Activated naive CD4-positive, alpha-beta T cell treated with anti-CD3 and anti-CD28 coated beads, Interleukin-2, amount 50 U/mL, for 72 hours (primary cell): ENCODE data around the gene SAA1. TPM values are rescaled to one million over a fixed set of nuclear protein-coding genes. Genes with fewer than 3 reads are reported as not detected.
"Not testable (repeated sequence)": the region's sequence is repeated elsewhere in the genome, so short reads cannot be mapped to it uniquely, and the experiment has no call there.

Experiments
- ATAC-seq, 2 donors: fragments of 150-1000 bp; cut with Tn5 transposase; 2 replicates each; pipeline ENCODE4 v1.10.0; 2021; ENCODE audit warnings: mild to moderate bottlenecking in 2 of 2, moderate library complexity in 2 of 2
- DNase-seq, 2 donors: peaks; one replicate each; pipeline ENCODE4 v3.0.0; 2021 to 2022; ENCODE audit warnings: low spot score in 2 of 2
- H3K27ac Mint-ChIP-seq, 2 donors: one replicate each; pipeline ENCODE4 v1.8.0; 2022; ENCODE audit warnings: mild to moderate bottlenecking in 2 of 2, mixed read lengths in 2 of 2
- H3K36me3 Mint-ChIP-seq, 2 donors: one replicate each; pipeline ENCODE4 v1.8.0; 2022; ENCODE audit warnings: mixed read lengths in 2 of 2
- H3K9me3 Mint-ChIP-seq, 2 donors: one replicate each; pipeline ENCODE4 v1.8.0; 2022; ENCODE audit warnings: mixed read lengths in 2 of 2
- total RNA-seq, 2 donors: library from RNA; stranded (reverse); gene quantifications; one replicate each; pipeline ENCODE4 v1.2.3, GENCODE V29; 2022

Gene SAA1
- not detected for total RNA-seq

DNA sequence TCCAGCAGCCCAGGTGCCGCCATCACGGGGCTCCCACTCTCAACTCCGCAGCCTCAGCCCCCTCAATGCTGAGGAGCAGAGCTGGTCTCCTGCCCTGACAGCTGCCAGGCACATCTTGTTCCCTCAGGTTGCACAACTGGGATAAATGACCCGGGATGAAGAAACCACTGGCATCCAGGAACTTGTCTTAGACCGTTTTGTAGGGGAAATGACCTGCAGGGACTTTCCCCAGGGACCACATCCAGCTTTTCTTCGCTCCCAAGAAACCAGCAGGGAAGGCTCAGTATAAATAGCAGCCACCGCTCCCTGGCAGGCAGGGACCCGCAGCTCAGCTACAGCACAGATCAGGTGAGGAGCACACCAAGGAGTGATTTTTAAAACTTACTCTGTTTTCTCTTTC lies at the start of gene SAA1:
TSS of gene SAA1 (plus strand) at position 316 of the 400 bp plus-strand sequence. CDS start 624 bp downstream, outside the sequence.
- no peak within 1 kb of the TSS for H3K27ac Mint-ChIP-seq
- H3K36me3 Mint-ChIP-seq = no peaks in the 10 kb centered on the region
- ATAC-seq (no peak), DNase-seq (no peak)
- H3K9me3 Mint-ChIP-seq = no peaks in the 10 kb centered on the region

DNA sequence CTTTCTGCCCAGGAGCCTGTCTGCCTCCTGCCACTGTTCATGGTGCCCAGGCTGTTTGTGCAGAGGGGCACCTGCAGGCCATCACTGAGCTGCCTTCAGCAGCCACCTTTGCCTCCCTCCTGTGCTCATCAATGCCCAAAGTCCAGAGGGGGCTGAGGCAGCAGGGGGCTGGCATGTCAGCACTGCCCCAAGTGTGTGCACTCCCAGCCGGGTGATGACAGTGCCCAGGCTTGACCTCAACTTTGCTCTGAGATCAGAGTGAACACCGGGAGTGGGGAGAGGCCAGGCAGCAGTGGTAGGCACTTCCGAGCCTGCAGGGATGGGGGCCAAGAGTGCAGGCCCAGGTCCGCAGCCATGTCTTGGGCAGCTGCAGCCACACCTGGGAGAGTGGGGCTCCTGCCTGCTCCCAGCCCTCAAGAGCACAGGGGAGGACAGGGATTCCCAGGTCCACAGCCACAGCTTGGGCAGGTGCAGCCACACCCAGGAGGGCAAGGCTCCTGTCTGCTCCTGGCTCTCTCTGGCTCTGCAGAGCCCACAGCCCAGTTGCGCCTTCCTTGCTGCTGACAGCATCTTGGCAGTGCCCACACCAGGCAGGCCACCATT lies 44.7 kb upstream of the SAA1 start:
- H3K27ac Mint-ChIP-seq = no peak overlapping the region
- DNase-seq (no peak), ATAC-seq (no peak)
- no peaks in the 10 kb centered on the region for H3K36me3 Mint-ChIP-seq
- no peaks in the 10 kb centered on the region for H3K9me3 Mint-ChIP-seq

DNA sequence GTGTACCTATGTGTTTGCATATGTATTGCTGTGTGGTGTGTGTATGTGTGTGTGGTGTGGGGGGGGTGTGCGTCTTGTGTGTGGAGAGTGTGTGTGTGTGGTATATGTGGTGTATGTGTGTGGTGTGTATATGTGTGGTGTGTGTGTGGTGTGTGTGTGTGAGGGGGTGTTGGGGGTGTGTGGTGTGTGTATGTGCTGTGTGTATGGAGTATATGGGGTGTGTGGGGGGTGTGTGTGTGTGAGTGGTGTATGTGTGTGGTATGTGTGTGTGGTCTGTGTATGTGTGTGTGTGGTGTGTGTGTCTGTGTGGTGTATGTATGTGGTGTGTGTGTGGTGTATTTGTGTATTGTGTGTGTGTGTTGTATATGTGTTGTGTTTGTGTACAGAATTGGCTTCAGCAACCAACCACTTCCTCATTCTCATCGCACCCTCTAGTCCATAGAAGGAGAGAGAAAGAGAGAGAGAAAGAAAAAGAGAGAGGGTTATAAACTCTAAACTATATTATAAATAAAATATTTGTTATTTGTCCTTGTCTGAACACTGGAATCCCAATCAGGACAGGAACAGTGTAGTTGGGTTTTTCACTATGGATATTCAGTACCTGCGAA lies 43.1 kb upstream of the SAA1 start:
- ATAC-seq = no peak

DNA sequence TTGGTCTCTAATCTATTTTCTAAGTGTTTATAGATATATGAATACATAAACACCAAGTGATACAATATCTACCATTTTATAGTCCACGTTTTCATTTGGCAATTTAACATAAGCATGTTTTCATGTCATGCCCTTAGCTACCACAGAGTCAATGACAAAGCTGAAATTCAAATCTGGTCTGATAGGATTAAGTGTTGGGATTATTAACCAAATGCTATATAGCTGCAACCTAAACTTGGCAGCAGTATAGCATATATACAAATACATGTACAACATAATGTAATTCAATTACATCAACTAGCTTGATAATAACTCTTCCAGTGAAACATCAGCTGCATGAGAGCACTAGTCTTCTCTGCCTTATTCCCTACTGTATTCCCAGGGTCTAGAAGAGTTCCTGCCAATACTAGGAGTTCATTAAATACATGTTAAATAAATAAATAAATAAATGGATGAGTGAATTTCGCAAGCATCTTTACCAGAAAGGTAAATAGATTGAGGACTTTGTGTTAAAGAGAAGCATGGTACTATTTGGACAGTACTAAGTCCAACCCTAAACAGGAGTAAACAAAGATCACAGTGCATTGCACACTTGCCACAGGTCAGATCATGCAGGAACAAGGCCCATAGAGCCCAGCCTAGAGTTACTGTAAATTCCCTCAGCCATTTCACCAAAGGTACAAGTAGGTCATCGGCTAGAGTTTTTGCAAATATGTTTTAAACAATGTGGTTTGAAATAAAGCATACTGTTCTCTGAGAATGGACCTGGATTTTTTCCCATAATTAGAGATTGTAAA lies 42.3 kb upstream of the SAA1 start:
- no peaks in the 10 kb centered on the region for H3K36me3 Mint-ChIP-seq
- no peak for ATAC-seq
- no peak for DNase-seq
- no peaks in the 10 kb centered on the region for H3K9me3 Mint-ChIP-seq
- no peak overlapping the region for H3K27ac Mint-ChIP-seq

More for the DNA sequence above, 43.1 kb upstream of the SAA1 start:
- no peaks in the 10 kb centered on the region for H3K9me3 Mint-ChIP-seq
- no peak for DNase-seq
- H3K27ac Mint-ChIP-seq = no peak overlapping the region
- H3K36me3 Mint-ChIP-seq = no peaks in the 10 kb centered on the region

DNA sequence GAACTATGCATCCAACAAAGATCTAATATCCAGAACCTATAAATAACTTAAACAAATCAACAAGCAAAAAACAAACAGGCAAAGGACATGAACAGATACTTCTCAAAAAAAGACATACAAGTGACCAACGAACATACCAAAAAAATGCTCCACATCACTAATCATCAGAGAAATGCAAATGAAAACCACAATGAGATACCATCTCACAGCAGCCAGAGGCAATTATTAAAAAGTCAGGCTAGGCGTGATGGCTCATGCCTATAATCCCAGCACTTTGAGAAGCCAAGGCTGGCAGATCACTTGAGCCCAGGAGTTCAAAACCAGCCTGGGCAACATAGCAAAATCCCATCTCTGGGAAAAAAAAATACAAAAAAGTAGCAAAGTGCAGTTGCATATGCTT lies 40.2 kb upstream of the SAA1 start:
- ATAC-seq (no peak), DNase-seq (no peak)
- Mint-ChIP-seq H3K36me3 (no peaks in the 10 kb centered on the region), H3K27ac (no peak overlapping the region), H3K9me3 (no peaks in the 10 kb centered on the region)

DNA sequence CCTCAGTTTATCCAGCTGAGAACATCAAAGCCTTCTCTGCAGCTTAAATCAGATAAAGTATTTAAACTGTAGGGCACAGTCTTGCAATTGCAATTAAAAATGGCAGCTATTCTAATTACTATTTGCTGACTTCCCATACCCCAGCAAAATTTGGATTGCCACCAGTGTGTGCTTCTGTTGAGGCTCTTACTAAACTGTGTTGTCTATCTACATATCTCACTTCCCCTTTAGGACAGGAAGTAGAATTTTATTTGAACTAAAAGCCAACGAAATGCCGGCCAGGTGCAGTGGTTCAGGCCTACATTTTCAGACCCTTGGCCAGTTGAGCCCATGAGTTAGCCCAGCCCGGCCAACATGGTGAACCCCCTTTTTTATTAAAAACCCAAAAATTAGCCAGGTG lies 36.6 kb upstream of the SAA1 start:
- H3K9me3 Mint-ChIP-seq = no peaks in the 10 kb centered on the region
- H3K36me3 Mint-ChIP-seq = no peaks in the 10 kb centered on the region

DNA sequence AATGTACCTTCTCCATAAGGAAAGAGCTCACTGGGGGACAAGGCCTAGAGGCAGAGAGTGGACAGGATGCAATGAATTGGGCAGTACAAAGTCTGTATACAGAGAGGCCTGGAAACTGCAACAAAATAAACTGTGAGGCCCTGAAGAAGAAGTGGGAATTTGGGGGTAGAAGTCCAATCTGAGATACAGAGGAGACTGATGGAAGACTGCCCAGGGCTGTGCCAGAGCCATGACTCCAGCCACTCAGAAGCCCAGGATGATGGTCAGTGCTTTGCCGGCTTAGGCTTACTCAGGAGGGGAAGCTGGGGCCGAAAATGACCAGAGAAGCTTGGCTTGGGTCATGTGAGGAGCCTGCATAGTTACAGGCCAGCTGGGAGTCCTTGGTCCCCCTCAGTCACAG lies 35.2 kb upstream of the SAA1 start:
- no peak overlapping the region for H3K27ac Mint-ChIP-seq
- no peak for ATAC-seq

More for the DNA sequence above, 36.6 kb upstream of the SAA1 start:
- ATAC-seq (no peak), DNase-seq (no peak)
- no peak overlapping the region for H3K27ac Mint-ChIP-seq

DNA sequence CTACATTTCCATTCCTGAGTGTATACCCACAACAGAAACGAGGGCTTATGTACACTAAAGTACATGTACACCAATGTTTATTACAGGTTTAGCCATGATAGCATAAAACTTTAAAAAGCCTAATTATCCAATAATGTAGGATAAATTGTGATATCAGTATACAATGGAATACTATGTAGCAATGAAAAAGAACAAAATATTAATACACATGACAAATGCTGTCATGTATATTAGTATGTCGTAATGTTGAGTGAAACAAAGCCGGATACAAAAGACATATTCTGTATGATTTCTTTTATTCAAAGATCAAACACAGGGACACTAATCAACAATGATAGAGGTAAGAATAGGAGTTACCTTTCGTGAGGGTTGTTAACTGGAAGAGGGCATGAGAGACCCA lies 32.2 kb upstream of the SAA1 start:
- Mint-ChIP-seq H3K36me3 (no peaks in the 10 kb centered on the region), H3K9me3 (no peaks in the 10 kb centered on the region), H3K27ac (no peak overlapping the region)
- ATAC-seq (no peak), DNase-seq (no peak)

More for the DNA sequence above, 35.2 kb upstream of the SAA1 start:
- H3K9me3 Mint-ChIP-seq = no peaks in the 10 kb centered on the region
- H3K36me3 Mint-ChIP-seq = no peaks in the 10 kb centered on the region
- DNase-seq = no peak

DNA sequence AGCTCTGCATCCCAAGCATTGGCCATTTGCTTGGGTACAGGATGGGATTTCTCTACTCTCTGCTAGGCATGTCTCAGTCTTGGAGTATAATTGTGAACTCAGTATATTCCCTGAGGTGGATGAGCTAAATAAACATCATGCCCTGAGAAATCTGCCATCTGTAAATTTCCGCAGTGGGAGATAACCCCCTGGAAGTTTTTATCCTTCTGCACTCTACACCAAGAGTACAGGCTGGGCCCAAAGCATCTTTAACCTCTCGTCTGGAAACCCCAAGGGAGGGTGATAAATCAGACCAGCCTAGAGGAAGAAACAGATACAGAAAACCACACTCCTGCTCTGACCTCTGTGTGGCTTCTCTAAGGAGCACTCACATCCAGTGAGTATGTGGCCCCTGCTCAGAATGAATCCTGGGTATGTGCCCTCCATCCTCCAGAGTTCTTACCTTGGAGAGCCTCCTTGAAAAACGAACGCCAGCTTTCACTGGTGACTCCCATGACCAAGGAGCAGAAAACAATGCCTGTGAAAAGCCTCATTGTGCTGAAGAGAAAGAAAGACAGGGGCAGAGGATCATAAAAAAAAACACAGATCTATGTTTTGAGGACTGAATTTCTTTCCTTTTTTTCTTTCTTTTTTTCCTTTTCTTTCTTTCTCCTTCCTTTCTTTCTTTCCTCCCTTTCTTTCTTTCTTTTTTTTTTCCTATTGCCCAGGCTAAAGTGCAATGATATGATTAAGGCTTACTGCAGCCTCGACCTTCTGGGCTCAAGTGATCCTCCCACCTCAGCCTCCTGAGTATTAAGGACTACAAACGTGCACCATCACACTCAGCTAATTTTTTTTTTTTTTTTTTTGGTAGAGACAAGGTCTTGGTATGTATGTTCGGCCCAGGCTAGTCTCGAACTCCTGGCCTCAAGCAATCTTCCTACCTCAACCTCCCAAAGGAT lies 30.4 kb upstream of the SAA1 start:
- DNase-seq = no peak
- Mint-ChIP-seq H3K9me3 (no peaks in the 10 kb centered on the region), H3K27ac (no peak overlapping the region), H3K36me3 (no peaks in the 10 kb centered on the region)
- ATAC-seq = no peak

DNA sequence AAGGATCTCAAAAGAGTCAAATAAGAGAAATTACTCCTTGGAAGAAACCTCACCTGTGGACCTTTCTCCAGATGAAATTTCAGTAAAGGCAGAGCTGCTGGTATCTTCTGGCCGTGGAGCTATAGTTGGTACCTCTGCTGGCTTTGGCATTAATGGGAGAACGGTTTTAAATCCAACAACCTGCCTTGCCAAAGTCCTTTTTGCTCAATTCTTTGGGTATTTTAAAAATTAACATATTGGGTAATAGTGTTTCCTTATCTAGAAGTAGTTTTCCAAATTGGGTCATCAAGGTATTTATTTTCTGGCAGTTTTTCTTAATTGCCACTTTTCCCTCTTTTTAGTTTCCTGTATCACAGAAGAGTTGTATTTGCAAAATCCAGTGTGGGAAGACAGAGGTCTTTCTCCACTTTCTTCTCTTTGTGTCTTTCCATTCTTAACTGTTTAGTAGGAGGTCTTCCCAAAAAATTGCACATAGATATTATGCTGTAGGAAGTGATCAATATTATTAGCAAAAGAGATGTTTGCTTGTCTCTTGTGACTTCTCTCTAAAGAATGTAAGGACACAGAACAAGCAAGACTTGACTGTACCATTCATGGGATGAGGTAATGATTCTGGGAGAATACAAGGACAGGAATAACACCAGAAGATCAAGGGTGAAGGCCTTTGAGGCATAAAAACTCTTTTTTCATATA lies 29.3 kb upstream of the SAA1 start, which contains the start of gene SAA4:
TSS of gene SAA4 (minus strand) at position 139 of the 693 bp plus-strand sequence. CDS start 876 bp downstream, outside the sequence.
- H3K36me3 Mint-ChIP-seq = no peaks in the 10 kb centered on the region
- ATAC-seq (no peak), DNase-seq (no peak)
- no peak within 1 kb of the TSS for H3K27ac Mint-ChIP-seq
- H3K9me3 Mint-ChIP-seq = no peaks in the 10 kb centered on the region

DNA sequence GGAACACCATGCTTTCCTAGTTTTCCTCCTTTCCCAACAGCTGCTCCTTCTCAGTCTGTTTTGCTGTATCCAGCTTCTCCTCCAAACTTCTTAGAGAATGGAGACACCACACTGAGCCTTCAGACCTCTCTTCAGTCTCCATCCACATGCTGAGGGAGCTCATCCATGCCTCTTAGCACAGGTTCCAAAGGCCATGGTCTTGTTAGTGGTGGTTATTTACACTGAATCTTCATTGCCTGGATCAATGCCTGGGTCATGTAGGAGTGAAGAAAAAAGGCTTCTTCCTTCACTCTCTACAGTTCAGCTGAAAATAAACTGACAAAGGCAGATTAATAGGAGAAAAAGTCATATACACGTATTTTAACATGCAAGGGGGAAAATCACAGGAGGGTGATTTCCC lies 26.4 kb upstream of the SAA1 start:
- DNase-seq (no peak), ATAC-seq (no peak)
- H3K9me3 Mint-ChIP-seq = no peaks in the 10 kb centered on the region
- H3K36me3 Mint-ChIP-seq = no peaks in the 10 kb centered on the region
- no peak overlapping the region for H3K27ac Mint-ChIP-seq

DNA sequence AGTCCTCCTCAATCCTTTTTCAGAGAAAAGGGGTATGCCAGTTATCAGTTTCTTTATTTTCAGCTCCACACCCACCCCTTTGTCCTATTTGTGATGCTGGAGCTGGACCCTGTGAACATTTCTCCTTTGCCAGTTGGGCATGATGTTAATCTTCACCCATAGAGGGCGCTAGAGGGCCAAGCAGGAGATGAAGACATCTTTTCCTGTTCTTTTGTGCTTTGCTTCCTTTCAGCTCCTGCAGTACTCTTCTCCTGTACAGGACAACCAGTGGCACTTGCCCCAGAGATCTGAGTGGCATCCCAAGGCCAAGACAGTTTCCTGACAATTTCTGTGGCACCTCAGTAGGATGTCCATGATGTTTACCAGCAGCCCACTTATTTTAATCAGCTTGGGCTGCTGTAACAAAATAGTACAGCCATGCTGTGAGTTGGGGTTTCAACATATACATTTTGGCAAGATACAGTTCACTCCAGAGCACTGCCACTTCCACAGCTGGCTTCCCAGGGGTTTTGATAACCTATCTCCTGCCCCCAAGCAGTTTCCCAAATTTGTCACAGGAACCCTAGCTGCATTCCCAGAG lies 22.2 kb upstream of the SAA1 start:
- peak; percentile 30 to 36 for ATAC-seq
- H3K27ac Mint-ChIP-seq = peak overlapping the region in 1 of 2 donors; percentile 63
- DNase-seq = peak in 1 of 2 donors; percentile 81
- no peaks in the 10 kb centered on the region for H3K36me3 Mint-ChIP-seq
- H3K9me3 Mint-ChIP-seq = no peaks in the 10 kb centered on the region

DNA sequence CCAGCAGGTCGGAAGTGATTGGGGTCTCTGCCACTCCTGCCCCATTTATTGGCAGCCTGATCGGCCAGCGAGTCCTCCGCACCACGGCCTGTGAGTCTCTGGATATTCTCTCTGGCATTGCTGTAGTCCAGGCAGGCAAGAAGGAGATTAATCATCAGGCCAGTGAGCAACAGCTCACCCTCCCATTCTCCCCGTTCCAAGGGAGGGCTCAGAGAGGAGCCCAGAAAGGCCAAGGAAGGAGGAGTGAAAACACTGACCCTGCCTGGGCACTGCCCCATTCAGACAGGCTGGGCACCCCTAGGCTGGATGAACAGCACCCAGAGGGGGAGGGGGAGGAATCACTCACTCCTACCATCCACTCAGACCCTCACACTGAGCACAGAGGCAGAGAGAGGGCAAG lies 20.7 kb upstream of the SAA1 start:
- H3K27ac Mint-ChIP-seq = peak overlapping the region in 1 of 2 donors; percentile 84
- H3K9me3 Mint-ChIP-seq = no peaks in the 10 kb centered on the region
- H3K36me3 Mint-ChIP-seq = no peaks in the 10 kb centered on the region

DNA sequence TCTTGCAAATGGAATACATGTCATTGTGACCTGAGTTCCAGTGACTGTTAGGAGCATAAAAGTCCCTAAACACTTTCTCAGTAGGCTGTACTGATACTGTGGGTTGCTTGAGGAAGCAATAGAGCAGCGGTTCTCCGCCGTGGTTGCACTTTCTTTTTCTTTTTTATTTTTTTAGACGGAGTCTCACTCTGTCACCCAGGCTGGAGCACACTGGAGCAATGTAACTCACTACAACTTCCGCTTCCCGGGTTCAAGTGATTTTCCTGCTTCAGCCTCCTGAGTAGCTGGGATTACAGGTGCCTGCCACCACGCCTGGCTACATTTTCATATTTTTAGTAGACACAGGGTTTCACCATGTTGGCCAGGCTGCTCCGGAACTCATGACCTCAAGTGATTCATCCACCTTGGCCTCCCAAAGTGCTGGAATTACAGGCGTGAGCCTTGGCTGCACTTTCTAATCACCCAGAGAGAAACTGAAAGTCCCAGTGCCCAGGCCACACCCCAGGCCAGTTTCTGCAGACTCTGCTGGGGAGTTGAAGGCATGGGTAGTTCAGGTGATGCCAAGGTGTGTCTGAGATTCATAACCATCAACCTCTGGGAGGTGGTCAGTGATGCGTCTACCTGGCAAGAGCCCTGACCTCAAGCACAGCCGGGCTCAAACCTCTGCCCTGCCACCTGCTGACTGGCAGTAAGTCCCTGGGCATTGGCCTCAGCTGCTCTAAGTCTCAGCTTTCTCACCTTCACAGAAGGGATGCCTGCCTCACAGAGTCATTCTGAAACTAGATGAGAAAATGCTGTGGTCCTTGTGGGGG lies 19.5 kb upstream of the SAA1 start:
- not testable (repeated sequence) for H3K36me3 Mint-ChIP-seq, H3K9me3 Mint-ChIP-seq
- ATAC-seq (peak; percentile 75 to 82), DNase-seq (peak in 1 of 2 donors; percentile 20)
- H3K27ac Mint-ChIP-seq = peak overlapping the region; percentile 84 to 93

More for the DNA sequence above, 20.7 kb upstream of the SAA1 start:
- DNase-seq (no peak), ATAC-seq (no peak)

DNA sequence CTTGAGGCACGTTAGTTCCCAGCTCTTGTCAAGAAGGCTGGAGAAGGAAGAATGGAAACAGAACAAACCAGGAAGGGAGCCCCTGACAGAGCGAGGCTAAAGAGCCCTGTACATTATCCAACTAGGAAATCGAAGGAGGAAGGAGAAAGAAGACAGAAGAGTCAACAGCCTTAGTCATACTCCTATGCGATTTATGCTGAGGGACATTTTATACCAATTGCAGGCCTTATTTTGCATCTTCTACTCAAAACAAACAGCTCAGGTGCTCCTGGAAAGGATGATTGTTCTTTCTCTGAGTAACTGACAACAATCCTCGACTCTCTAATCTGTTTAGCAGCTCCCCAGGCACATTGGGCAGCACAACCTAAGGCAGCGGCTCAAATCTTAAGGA lies 18.9 kb upstream of the SAA1 start:
- not testable (repeated sequence) for H3K9me3 Mint-ChIP-seq, DNase-seq, H3K36me3 Mint-ChIP-seq
- peak overlapping the region; percentile 84 to 93 for H3K27ac Mint-ChIP-seq
- ATAC-seq = peak in 1 of 2 donors; percentile 50
